K562 (cell line): ENCODE data around the gene NDUFAF5. TPM values are rescaled to one million over a fixed set of nuclear protein-coding genes. Genes with fewer than 3 reads are reported as not detected.

ENCODE experiments used
- ATAC-seq: fragments of 200-7000 bp; cut with Tn5 transposase; 3 replicates; pipeline ENCODE4 v1.9.1; 2020; ENCODE audit warnings: moderate library complexity
- BruUV-seq: library from RNA; stranded (reverse); fragments of 400-500 nt; replicated peaks from 2 replicates; lab custom pipeline; 2021; lab: Mats Ljungman, UMichigan
- CTCF ChIA-PET: fragments of 300-600 bp; formaldehyde crosslinking; extraction: SDS; loops from one replicate; lab custom pipeline; 2021; ENCODE audit warnings: low intra/inter-chr PET ratio; lab: Yijun Ruan, JAX
- POLR2A ChIA-PET: fragments of 300-600, 350-650 bp; sonication (Branson Sonifier 250); formaldehyde crosslinking; extraction: SDS; loops from one replicate; lab custom pipeline; 2021; ENCODE audit warnings: antibody characterized with exemption, inconsistent platforms; lab: Yijun Ruan, JAX
- DNase-seq, 4 experiments: peaks; one replicate each; pipeline versions ENCODE4 v3.0.0 to v3.0.0-alpha.2; 2011 to 2018; ENCODE audit warnings: low spot score in 3 of 4, mixed read lengths in 3 of 4; ENCODE audit errors: extremely low read depth in 1 of 4
- FAIRE-seq: peaks from 2 replicates; lab custom pipeline; 2011; peaks lifted over from hg19 to GRCh38; lab: Jason Lieb, UNC
- H2AFZ ChIP-seq: 2 replicates; pipeline ENCODE4 v1.6.0; 2011; ENCODE audit warnings: low read depth, low read length, control low read depth, inconsistent platforms
- H3K27ac ChIP-seq: fragments of 200-600 bp; 3 replicates; pipeline ENCODE4 v1.8.0; 2011; ENCODE audit warnings: low read depth, mild to moderate bottlenecking, control low read depth, inconsistent platforms, low read length, moderate library complexity, mixed read lengths; ENCODE audit errors: extremely low read depth
- H3K27me3 ChIP-seq, 2 experiments: fragments of 300-600 bp in 1 of 2; 2 replicates in 1 of 2; 3 replicates in 1 of 2; pipeline versions ENCODE4 v1.6.0 to v1.8.0; 2011; ENCODE audit warnings: inconsistent platforms in 2 of 2, low read length in 2 of 2, mild to moderate bottlenecking in 1 of 2, mixed read lengths in 1 of 2, moderate library complexity in 1 of 2; ENCODE audit not compliant: control insufficient read depth in 2 of 2, insufficient read depth in 2 of 2
- H3K36me3 ChIP-seq: fragments of 300-600 bp; 3 replicates; pipeline ENCODE4 v1.8.0; 2011; ENCODE audit warnings: mild to moderate bottlenecking, low read length, inconsistent platforms; ENCODE audit not compliant: control insufficient read depth, insufficient read depth
- H3K4me1 ChIP-seq, 2 experiments: fragments of 200-600 bp in 1 of 2; replicated peaks in 1 of 2; 2 replicates in 1 of 2; 3 replicates in 1 of 2; pipeline versions ENCODE4 v1.5.1 to v1.8.0; 2011; ENCODE audit warnings: inconsistent platforms in 2 of 2, low read length in 2 of 2, mild to moderate bottlenecking in 1 of 2, mixed read lengths in 1 of 2, moderate library complexity in 1 of 2; ENCODE audit not compliant: control insufficient read depth in 2 of 2, insufficient read depth in 2 of 2
- H3K4me2 ChIP-seq: 2 replicates; pipeline ENCODE4 v1.6.1; 2011; ENCODE audit warnings: low read length, control low read depth, inconsistent platforms, mixed read lengths; ENCODE audit not compliant: insufficient read depth
- H3K4me3 ChIP-seq: fragments of 200-600 bp; sonication (generic), shearing (Covaris generic); 2 replicates; pipeline ENCODE4 v1.5.1; 2016; ENCODE audit warnings: control low read depth, inconsistent platforms
- H3K79me2 ChIP-seq: fragments of 200-600 bp; 3 replicates; pipeline ENCODE4 v1.8.0; 2011; ENCODE audit warnings: low read length, inconsistent platforms; ENCODE audit not compliant: control insufficient read depth, insufficient read depth
- H3K9ac ChIP-seq, 2 experiments: 2 replicates each; pipeline versions ENCODE4 v1.6.0 to v1.6.1; 2011; ENCODE audit warnings: low read depth in 2 of 2, low read length in 2 of 2, control low read depth in 1 of 2, inconsistent platforms in 1 of 2, mild to moderate bottlenecking in 1 of 2, mixed read lengths in 1 of 2; ENCODE audit not compliant: insufficient read depth in 1 of 2
- H3K9me1 ChIP-seq: one replicate; pipeline ENCODE4 v1.6.0; 2011; ENCODE audit warnings: inconsistent platforms, mild to moderate bottlenecking, low read length, moderate library complexity; ENCODE audit not compliant: control insufficient read depth, insufficient read depth
- H3K9me3 ChIP-seq: replicated peaks from 2 replicates; pipeline ENCODE4 v1.5.1; 2011; ENCODE audit warnings: low read depth, low read length, inconsistent platforms; ENCODE audit not compliant: control insufficient read depth, insufficient read depth
- H4K20me1 ChIP-seq: replicated peaks from 2 replicates; pipeline ENCODE4 v1.6.1; 2011; ENCODE audit warnings: low read length, inconsistent platforms, mixed read lengths; ENCODE audit not compliant: control insufficient read depth, insufficient read depth
- JUND ChIP-seq, 2 experiments: IDR thresholded peaks; 2 replicates in 1 of 2; 3 replicates in 1 of 2; pipeline ENCODE4 v1.6.1; 2011; ENCODE audit warnings: borderline replicate concordance in 2 of 2, low read depth in 2 of 2, low read length in 2 of 2, improper control_type of control experiment in 1 of 2, missing biosample characterization in 1 of 2, missing genetic modification characterization in 1 of 2, missing genetic modification reagents in 1 of 2
- ZNF318 ChIP-seq, 2 experiments: fragments of 450-650 bp; IDR thresholded peaks; 2 replicates each; pipeline ENCODE4 v1.6.1; 2016; ENCODE audit warnings: mild to moderate bottlenecking in 2 of 2, borderline replicate concordance in 1 of 2, low read depth in 1 of 2, moderate library complexity in 1 of 2
- in situ Hi-C: fragments of 300-500 bp; cut with MboI; formaldehyde crosslinking; loops from 4 replicates; pipeline ENCODE4 v1.15.0; 2018; ENCODE audit warnings: inconsistent platforms, mixed read lengths
- intact Hi-C: fragments of 100-400 bp; cut with micrococcal nuclease; formaldehyde crosslinking; loops from 2 replicates; pipeline ENCODE4 v1.14.2; 2022
- polyA plus RNA-seq, 8 experiments: library from polyadenylated mRNA; depleted of rRNA in 4 of 8; stranded (reverse) in 5 of 8; unstranded in 3 of 8; fragments of >200 nt; fragmentation: Nextera tagmentation in 2 of 8; fragmentation: Illumina TruSeq in 1 of 8; extraction: Ambion mirVana in 2 of 8; extraction: Trizol in 1 of 8; gene quantifications; 2 replicates each; pipeline versions ENCODE4 v1.2.1 to v1.2.3, GENCODE V29; 2011 to 2014; ENCODE audit warnings: inconsistent platforms in 1 of 8, missing spikeins in 1 of 8
- total RNA-seq, 7 experiments: library from RNA; depleted of rRNA in 6 of 7; stranded (reverse); fragments of >200 nt in 6 of 7; fragmentation: Illumina TruSeq in 2 of 7; extraction: Trizol in 2 of 7; gene quantifications; 2 replicates each; pipeline versions ENCODE4 v1.2.1 to v1.2.3, GENCODE V29; 2011 to 2021; ENCODE audit warnings: low replicate concordance in 1 of 7

Gene NDUFAF5
- total and polyA plus RNA-seq, 9 of the 15 experiments (the other 6 are each of a cell fraction or from before 2014, with no cell fraction given) = 17.2 to 33.1 (median 27.3) TPM

GRCh38 chr20:13858871-13859270, 74.0 kb downstream of the NDUFAF5 start:
- TF ChIP-seq ZNF318 (IDR thresholded peaks at IDR 0.05; ENCODE audit: borderline replicate concordance in 1 of 2, low read depth in 1 of 2) (no peak), JUND (IDR thresholded peaks at IDR 0.05; ENCODE audit: borderline replicate concordance, low read depth, low read length) (no peak), JUND (tag; IDR thresholded peaks at IDR 0.05; ENCODE audit: borderline replicate concordance, low read depth, low read length) (no peak)
- no peaks in the 10 kb centered on the region for H3K79me2 ChIP-seq
- no peak for ATAC-seq
- POLR2A ChIA-PET = no interaction called here
- H3K27ac ChIP-seq = no peak overlapping the region
- no peaks in the 10 kb centered on the region for H4K20me1 ChIP-seq
- peaks cover 0 to 4% of the 10 kb centered on the region in 2 experiments; a peak in 1 of 5 replicates for H3K27me3 ChIP-seq
- H3K4me1 ChIP-seq = no peaks in the 10 kb centered on the region
- in situ Hi-C loops (no loop called here), intact Hi-C loops (no loop called here)
- H3K9me3 ChIP-seq = no peaks in the 10 kb centered on the region
- no peak overlapping the region for H3K9ac ChIP-seq
- BruUV-seq = no TSS peak
- H3K4me2 ChIP-seq = no peak overlapping the region
- FAIRE-seq = no peak
- H2AFZ ChIP-seq = no peak overlapping the region
- H3K9me1 ChIP-seq = no peaks in the 10 kb centered on the region
- H3K4me3 ChIP-seq = no peak overlapping the region
- CTCF ChIA-PET = no interaction called here
- no peak for DNase-seq
- H3K36me3 ChIP-seq = no peaks in the 10 kb centered on the region
